Right renal cortex interstitium (tissue), 3 donors: ENCODE data around the gene RASA4. TPM values are rescaled to one million over a fixed set of nuclear protein-coding genes. Genes with fewer than 3 reads are reported as not detected.
"Not testable (repeated sequence)": the region's sequence is repeated elsewhere in the genome, so short reads cannot be mapped to it uniquely, and the experiment has no call there.

ENCODE experiments used
- DNase-seq, 3 donors: peaks; one replicate each; pipeline ENCODE4 v3.0.0-alpha.2; 2013; ENCODE audit warnings: low read depth in 3 of 3, low spot score in 2 of 3
- polyA plus RNA-seq, 3 donors: library from polyadenylated mRNA; unstranded; fragments of 120-200 nt; gene quantifications; one replicate each; pipeline ENCODE4 v1.2.1, GENCODE V29; 2013; ENCODE audit not compliant: insufficient read length in 3 of 3

The RASA4 gene
- polyA plus RNA-seq, 3 donors: 23.2 to 29.2 (median 25.9) TPM

- not testable (repeated sequence) for DNase-seq
These were observed 6.8 kb downstream of the RASA4 start for GRCh38 chr7:102609734-102610133.

GRCh38 chr7:102606848-102607247 is 9.7 kb downstream of the RASA4 start:
- not testable (repeated sequence) for DNase-seq

GRCh38 chr7:102604431-102605145 is 12.0 kb downstream of the RASA4 start:
- not testable (repeated sequence) for DNase-seq

- DNase-seq: not testable (repeated sequence)
These were observed 14.2 kb downstream of the RASA4 start for GRCh38 chr7:102602317-102602716.

GRCh38 chr7:102599699-102600098 is 16.9 kb downstream of the RASA4 start:
- DNase-seq: not testable (repeated sequence)

- DNase-seq: not testable (repeated sequence)
These were observed 20.5 kb downstream of the RASA4 start for GRCh38 chr7:102596036-102596435.

- not testable (repeated sequence) for DNase-seq
These were observed 22.8 kb downstream of the RASA4 start for GRCh38 chr7:102593637-102594334.

GRCh38 chr7:102592477-102593019 is 24.0 kb downstream of the RASA4 start:
- DNase-seq: not testable (repeated sequence)

GRCh38 chr7:102589857-102590256 is 26.7 kb downstream of the RASA4 start:
- not testable (repeated sequence) for DNase-seq

GRCh38 chr7:102583495-102583894 is 33.1 kb downstream of the RASA4 start:
- DNase-seq: not testable (repeated sequence)

- DNase-seq: not testable (repeated sequence)
These were observed 34.8 kb downstream of the RASA4 start for GRCh38 chr7:102581722-102582121.

GRCh38 chr7:102578486-102578885 is 38.1 kb downstream of the RASA4 start:
- DNase-seq: not testable (repeated sequence)

GRCh38 chr7:102577315-102578240 is 39.0 kb downstream of the RASA4 start:
- DNase-seq: not testable (repeated sequence)

GRCh38 chr7:102576363-102576762 is 40.2 kb downstream of the RASA4 start:
- not testable (repeated sequence) for DNase-seq

GRCh38 chr7:102574607-102575006 is 41.9 kb downstream of the RASA4 start:
- not testable (repeated sequence) for DNase-seq

GRCh38 chr7:102572261-102573239 is 44.0 kb downstream of the RASA4 start, which contains the start of gene POLR2J3:
Gene POLR2J3, minus strand, starts transcription at chr7:102572583. Its CDS starts 62 bp downstream, at chr7:102572521.
- peak in 2 of 3 donors; percentile 38 to 67 for DNase-seq

- not testable (repeated sequence) for DNase-seq
These were observed 47.9 kb downstream of the RASA4 start for GRCh38 chr7:102568620-102569019.

- DNase-seq: not testable (repeated sequence)
These were observed 65.6 kb downstream of the RASA4 start, which contains the start of gene SPDYE2 for GRCh38 chr7:102550808-102551422. Gene SPDYE2, plus strand, starts transcription at chr7:102551226. Its CDS starts 2,030 bp downstream, at chr7:102553256.

GRCh38 chr7:102546353-102546752 is 70.2 kb downstream of the RASA4 start:
- DNase-seq: not testable (repeated sequence)
